CD4-positive, alpha-beta T cell treated with Interleukin-12 subunit alpha and Interleukin-12 subunit beta, for 1 hour (primary cell): Measurements from ENCODE around the gene TSACC.
"Not testable (repeated sequence)": the region's sequence is repeated elsewhere in the genome, so short reads cannot be mapped to it uniquely, and the experiment has no call there.

Experiments used
- DNase-seq: peaks from one replicate; pipeline ENCODE4 v3.0.0-alpha.2; 2020

Gene TSACC

GRCh38 chr1:156338180-156338976 is at the start of gene TSACC, which contains the start of gene CCT3:
TSS of gene TSACC (plus strand) at chr1:156338526. CDS start at chr1:156339758, 1,232 bp downstream.
TSS of gene CCT3 (minus strand) at chr1:156338292. CDS start at chr1:156338184, 108 bp downstream.
- DNase-seq, result peak; percentile 100

- no peak for DNase-seq
Measured at GRCh38 chr1:156289857-156290256, 48.5 kb upstream of the TSACC start.

- peak; percentile 21 for DNase-seq
Measured at GRCh38 chr1:156291226-156292061, 46.9 kb upstream of the TSACC start.

- DNase-seq, result no peak
Measured at GRCh38 chr1:156293098-156293434, 45.3 kb upstream of the TSACC start.

- DNase-seq, result no peak
Measured at GRCh38 chr1:156293895-156294294, 44.4 kb upstream of the TSACC start.

GRCh38 chr1:156295391-156295947 is 42.9 kb upstream of the TSACC start, which contains the start of gene GLMP:
TSS of gene GLMP (minus strand) at chr1:156295679. CDS start at chr1:156295645, 34 bp downstream.
- DNase-seq, result peak; percentile 61

- DNase-seq, result no peak
Measured at GRCh38 chr1:156298852-156299357, 39.4 kb upstream of the TSACC start, which contains the start of gene VHLL. TSS of gene VHLL (minus strand) at chr1:156299307. CDS start at chr1:156299189, 118 bp downstream.

- DNase-seq, result no peak
Measured at GRCh38 chr1:156303241-156303640, 35.1 kb upstream of the TSACC start.

GRCh38 chr1:156305215-156305614 is 33.1 kb upstream of the TSACC start:
- DNase-seq, result no peak

GRCh38 chr1:156308078-156308477 is 30.2 kb upstream of the TSACC start:
- no peak for DNase-seq

- DNase-seq, result no peak
Measured at GRCh38 chr1:156310962-156311361, 27.4 kb upstream of the TSACC start.

GRCh38 chr1:156316909-156317308 is 21.4 kb upstream of the TSACC start:
- no peak for DNase-seq

- DNase-seq, result peak; percentile 42
Measured at GRCh38 chr1:156319664-156320063, 18.7 kb upstream of the TSACC start.

GRCh38 chr1:156320560-156320959 is 17.8 kb upstream of the TSACC start:
- DNase-seq, result no peak

- not testable (repeated sequence) for DNase-seq
Measured at GRCh38 chr1:156323179-156323578, 15.1 kb upstream of the TSACC start.

- peak; percentile 22 for DNase-seq
Measured at GRCh38 chr1:156336242-156336641, 2.1 kb upstream of the TSACC start.

- no peak for DNase-seq
Measured at GRCh38 chr1:156337052-156337887, 1.1 kb upstream of the TSACC start.

- DNase-seq, result no peak
Measured at GRCh38 chr1:156337888-156338179, 492 bp upstream of the TSACC start.

- no peak for DNase-seq
Measured at GRCh38 chr1:156342166-156342955, 4.0 kb downstream of the TSACC start.

GRCh38 chr1:156344409-156344808 is 6.1 kb downstream of the TSACC start:
- DNase-seq, result no peak

- not testable (repeated sequence) for DNase-seq
Measured at GRCh38 chr1:156346035-156346434, 7.7 kb downstream of the TSACC start.

- DNase-seq, result no peak
Measured at GRCh38 chr1:156346636-156347035, 8.3 kb downstream of the TSACC start.
